Articular chondrocyte of knee joint (primary cell): ENCODE data around the gene HRH1. TPM values are rescaled to one million over a fixed set of nuclear protein-coding genes. Genes with fewer than 3 reads are reported as not detected.

Experiments
- small RNA-seq: library from RNA; depleted of rRNA; stranded (forward); fragments of <200 nt; gene quantifications from one replicate; pipeline ENCODE3, GENCODE V24; 2012
- total RNA-seq: library from RNA; depleted of rRNA; stranded (reverse); fragments of >200 nt; gene quantifications from 2 replicates; pipeline ENCODE4 v1.2.3, GENCODE V29; 2012

Gene HRH1, protein sequence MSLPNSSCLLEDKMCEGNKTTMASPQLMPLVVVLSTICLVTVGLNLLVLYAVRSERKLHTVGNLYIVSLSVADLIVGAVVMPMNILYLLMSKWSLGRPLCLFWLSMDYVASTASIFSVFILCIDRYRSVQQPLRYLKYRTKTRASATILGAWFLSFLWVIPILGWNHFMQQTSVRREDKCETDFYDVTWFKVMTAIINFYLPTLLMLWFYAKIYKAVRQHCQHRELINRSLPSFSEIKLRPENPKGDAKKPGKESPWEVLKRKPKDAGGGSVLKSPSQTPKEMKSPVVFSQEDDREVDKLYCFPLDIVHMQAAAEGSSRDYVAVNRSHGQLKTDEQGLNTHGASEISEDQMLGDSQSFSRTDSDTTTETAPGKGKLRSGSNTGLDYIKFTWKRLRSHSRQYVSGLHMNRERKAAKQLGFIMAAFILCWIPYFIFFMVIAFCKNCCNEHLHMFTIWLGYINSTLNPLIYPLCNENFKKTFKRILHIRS
- 34.6 and 41.0 TPM in 2 replicates for total RNA-seq

DNA sequence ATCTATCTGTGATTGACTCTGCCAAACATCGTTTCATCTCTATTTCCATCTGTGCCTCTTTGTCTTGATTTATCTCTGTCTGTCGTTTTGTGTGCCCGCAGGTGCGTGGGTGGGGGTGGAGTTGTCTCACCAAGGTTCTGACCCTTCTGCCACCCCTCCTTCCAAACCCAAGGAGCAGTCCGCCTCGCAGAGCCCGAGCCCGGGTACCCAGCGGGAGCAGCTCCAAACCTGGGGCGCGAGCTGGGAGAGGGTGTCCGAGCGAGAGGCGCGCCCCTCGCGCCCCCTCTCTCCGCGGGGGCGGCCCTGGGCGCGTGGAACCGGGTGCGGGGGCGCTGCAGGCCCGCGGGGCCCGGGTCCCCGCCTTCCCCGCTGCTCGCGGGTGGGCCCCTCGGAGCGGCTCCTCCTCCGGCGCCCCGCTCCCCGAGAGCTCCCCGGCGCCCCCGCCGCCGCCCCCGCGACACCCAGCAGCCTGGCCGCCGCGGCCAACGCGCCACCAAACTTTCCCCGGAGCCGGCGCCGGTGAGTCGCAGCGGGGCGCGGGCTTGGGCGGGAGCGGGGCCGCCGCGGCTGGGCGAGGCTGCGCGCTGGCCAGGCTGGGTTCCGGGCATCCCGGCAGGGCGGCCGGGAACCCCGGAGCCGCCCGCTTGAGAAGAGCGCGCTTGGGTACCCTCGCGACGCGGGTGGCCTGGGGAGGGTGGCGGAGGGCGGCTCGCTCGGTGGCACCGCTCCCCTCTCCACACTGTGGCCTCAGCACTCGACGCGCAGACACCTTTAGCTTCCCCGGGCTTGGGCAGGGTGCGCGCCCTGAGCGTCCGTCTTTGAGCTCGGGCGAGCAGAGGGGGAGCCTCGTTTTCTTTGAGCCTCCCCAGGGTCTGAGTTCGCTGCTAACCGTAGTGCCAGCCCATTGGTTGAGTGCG lies at the start of gene HRH1:
Gene HRH1, plus strand, starts transcription at position 458 of the 917 bp plus-strand sequence. CDS start 104,545 bp downstream, outside the sequence.

DNA sequence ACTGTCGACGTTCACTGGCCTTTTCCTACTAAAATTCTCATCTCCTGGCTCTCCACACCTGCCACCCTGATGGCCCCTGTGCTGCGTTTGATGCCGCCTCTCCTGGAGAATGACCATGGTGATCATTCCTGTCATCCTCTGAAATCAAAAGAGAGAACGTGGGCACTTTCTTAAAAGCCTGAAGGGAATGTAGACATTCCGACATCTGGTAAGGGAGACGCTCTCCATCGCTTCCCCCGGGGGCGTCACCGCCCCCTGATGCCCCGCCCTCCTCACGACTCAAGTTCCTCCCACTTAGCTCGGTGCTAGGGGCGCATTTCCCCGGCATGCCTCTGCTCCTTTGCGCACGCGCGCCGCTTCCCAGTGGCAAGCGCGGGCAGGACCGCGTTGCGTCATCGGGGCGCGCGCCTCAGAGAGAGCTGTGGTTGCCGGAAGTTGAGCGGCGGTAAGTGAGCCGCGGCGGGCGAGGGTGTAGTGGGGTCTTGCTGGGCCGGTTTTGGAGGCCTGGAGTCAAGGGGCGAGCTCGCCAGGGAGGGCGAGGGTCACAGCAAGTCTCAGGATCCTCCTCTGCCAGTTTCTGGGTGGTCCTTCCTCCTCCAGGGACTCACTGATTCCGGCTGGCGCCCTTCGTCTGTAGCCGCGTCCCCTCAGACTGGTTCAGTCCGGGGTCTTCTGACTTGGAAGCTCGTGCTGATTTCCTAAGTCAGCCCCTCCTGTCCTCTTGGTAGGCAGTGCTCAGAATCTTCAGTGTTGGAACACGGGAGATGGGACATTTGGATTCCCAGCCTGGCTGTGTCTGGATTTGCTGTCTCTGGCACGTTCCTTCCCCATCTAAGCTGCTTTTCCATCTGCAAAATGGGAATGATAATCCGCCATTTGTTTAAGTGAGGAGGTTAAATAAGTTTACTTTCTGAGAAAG lies 118.0 kb downstream of the HRH1 start, which contains the start of gene ATG7:
Gene ATG7, plus strand, starts transcription at position 412 of the 919 bp plus-strand sequence. CDS start 26,299 bp downstream, outside the sequence.

Small RNA genes lying within 50 kb of the gene (small RNA-seq; reads per million reads assigned to genes)
- not detected for gene AC083855.1

Other genes starting within 250 kb of the HRH1 start
- gene SLC6A1, start 161.7 kb upstream of the HRH1 start, total RNA-seq = under 0.01 TPM in 1 of 2 replicates, not detected in the other
- gene ATG7, start 117.9 kb downstream of the HRH1 start, total RNA-seq = 86.5 and 105 TPM in 2 replicates